SK-N-SH (cell line): ENCODE data around the gene ELFN2. TPM values are rescaled to one million over a fixed set of nuclear protein-coding genes. Genes with fewer than 3 reads are reported as not detected.
A peak's percentile ranks its signal among the peaks of the same experiment; 100 is the strongest.

Experiments
- CTCF ChIA-PET: fragments of 300-600, 350-600 bp; formaldehyde crosslinking; extraction: SDS; loops from one replicate; lab custom pipeline; 2021; lab: Yijun Ruan, JAX
- POLR2A ChIA-PET: fragments of 350-600 bp; sonication (Branson Sonifier 250); formaldehyde crosslinking; extraction: SDS; loops from one replicate; lab custom pipeline; 2020; ENCODE audit warnings: antibody characterized with exemption, inconsistent platforms; lab: Yijun Ruan, JAX
- DNase-seq: peaks from one replicate; pipeline ENCODE4 v3.0.0; 2012
- H2AFZ ChIP-seq: fragments of 200-600 bp; sonication (generic); 2 replicates; pipeline ENCODE4 v1.8.1; 2016; ENCODE audit warnings: antibody characterized with exemption, mild to moderate bottlenecking, low read depth
- H3F3A ChIP-seq: fragments of 200-600 bp; sonication (generic); replicated peaks from 2 replicates; pipeline ENCODE3; 2016; ENCODE audit warnings: antibody characterized with exemption, mild to moderate bottlenecking; ENCODE audit not compliant: insufficient read depth
- H3K27ac ChIP-seq, 2 experiments: fragments of 200-500 bp in 1 of 2; fragments of 200-600 bp in 1 of 2; sonication (Bioruptor generic) in 1 of 2; sonication (generic), shearing (Covaris generic) in 1 of 2; 2 replicates each; pipeline versions ENCODE4 v1.5.1 to v1.6.1; 2014 to 2016; ENCODE audit warnings: low read depth in 2 of 2, inconsistent platforms in 1 of 2, low read length in 1 of 2, mild to moderate bottlenecking in 1 of 2, mixed read lengths in 1 of 2
- H3K27me3 ChIP-seq: fragments of 200-600 bp; sonication (generic), shearing (Covaris generic); 2 replicates; pipeline ENCODE4 v1.6.1; 2016; ENCODE audit warnings: mixed run types; ENCODE audit not compliant: insufficient read depth
- H3K36me3 ChIP-seq, 2 experiments: fragments of 200-500 bp in 1 of 2; fragments of 200-600 bp in 1 of 2; sonication (Bioruptor generic) in 1 of 2; sonication (generic) in 1 of 2; replicated peaks in 1 of 2; 2 replicates each; pipeline versions ENCODE3 to v1.5.1; 2014 to 2016; ENCODE audit warnings: low read length in 1 of 2, mild to moderate bottlenecking in 1 of 2; ENCODE audit not compliant: insufficient read depth in 2 of 2, control insufficient read depth in 1 of 2
- H3K4me1 ChIP-seq, 2 experiments: fragments of 200-500 bp in 1 of 2; fragments of 200-600 bp in 1 of 2; sonication (Bioruptor generic) in 1 of 2; sonication (generic), shearing (Covaris generic) in 1 of 2; 2 replicates each; pipeline versions ENCODE4 v1.5.1 to v1.6.1; 2014 to 2016; ENCODE audit warnings: low read depth in 1 of 2, low read length in 1 of 2, mixed run types in 1 of 2; ENCODE audit not compliant: insufficient read depth in 2 of 2, control insufficient read depth in 1 of 2
- H3K4me2 ChIP-seq: fragments of 200-600 bp; sonication (generic), shearing (Covaris generic); 2 replicates; pipeline ENCODE4 v1.6.1; 2017; ENCODE audit warnings: mixed run types
- H3K4me3 ChIP-seq, 2 experiments: fragments of 200-500 bp in 1 of 2; fragments of 200-600 bp in 1 of 2; sonication (Bioruptor generic) in 1 of 2; sonication (generic), shearing (Covaris generic) in 1 of 2; 2 replicates each; pipeline versions ENCODE4 v1.5.1 to v1.8.1; 2014 to 2016; ENCODE audit warnings: low read depth in 2 of 2, inconsistent platforms in 1 of 2, low read length in 1 of 2, mild to moderate bottlenecking in 1 of 2, mixed read lengths in 1 of 2, moderate library complexity in 1 of 2
- H3K79me2 ChIP-seq: fragments of 200-600 bp; sonication (generic); 2 replicates; pipeline ENCODE4 v1.8.1; 2017; ENCODE audit warnings: mild to moderate bottlenecking; ENCODE audit not compliant: insufficient read depth
- H3K9ac ChIP-seq: fragments of 200-600 bp; sonication (generic); 2 replicates; pipeline ENCODE4 v1.6.1; 2017; ENCODE audit warnings: mixed run types
- H3K9me2 ChIP-seq: fragments of 200-600 bp; sonication (generic); 2 replicates; pipeline ENCODE4 v1.6.1; 2017; ENCODE audit warnings: mixed run types
- H3K9me3 ChIP-seq: fragments of 200-600 bp; sonication (generic); 2 replicates; pipeline ENCODE4 v1.6.1; 2017; ENCODE audit warnings: mixed run types, mild to moderate bottlenecking, moderate library complexity
- H4K20me1 ChIP-seq: fragments of 200-600 bp; sonication (generic); 2 replicates; pipeline ENCODE4 v1.6.1; 2017; ENCODE audit warnings: mild to moderate bottlenecking, mixed run types; ENCODE audit not compliant: insufficient read depth
- EP300 ChIP-seq, 2 experiments: IDR thresholded peaks; 2 replicates each; pipeline versions ENCODE4 v1.4.0 to v1.6.1; 2012; ENCODE audit warnings: borderline replicate concordance in 1 of 2, low read depth in 1 of 2, low read length in 1 of 2
- FOSL2 ChIP-seq: IDR thresholded peaks from 2 replicates; pipeline ENCODE4 v1.4.0; 2012; ENCODE audit warnings: low read depth, mild to moderate bottlenecking, moderate library complexity, borderline replicate concordance
- GABPA ChIP-seq: IDR thresholded peaks from 2 replicates; pipeline ENCODE4 v1.4.0; 2012; ENCODE audit warnings: low read depth, mild to moderate bottlenecking
- GATA2 ChIP-seq: sonication (generic); formaldehyde crosslinking; IDR thresholded peaks from 2 replicates; pipeline ENCODE4 v1.5.0; 2020; ENCODE audit warnings: mild to moderate bottlenecking, missing genetic modification reagents
- JUND ChIP-seq: IDR thresholded peaks from 2 replicates; pipeline ENCODE4 v1.4.0; 2012
- RAD21 ChIP-seq: IDR thresholded peaks from 2 replicates; pipeline ENCODE4 v1.6.1; 2012; ENCODE audit warnings: mild to moderate bottlenecking, low read length
- RFX5 ChIP-seq: IDR thresholded peaks from 2 replicates; pipeline ENCODE4 v1.6.1; 2012; ENCODE audit warnings: mild to moderate bottlenecking, improper control_type of control experiment, low read length
- RXRA ChIP-seq: IDR thresholded peaks from 2 replicates; pipeline ENCODE4 v1.4.0; 2012; ENCODE audit warnings: low read depth, mild to moderate bottlenecking, borderline replicate concordance
- TCF12 ChIP-seq: IDR thresholded peaks from 2 replicates; pipeline ENCODE4 v1.4.0; 2012
- TEAD4 ChIP-seq: IDR thresholded peaks from 2 replicates; pipeline ENCODE4 v1.4.0; 2012; ENCODE audit warnings: mild to moderate bottlenecking, borderline replicate concordance; ENCODE audit not compliant: insufficient read depth
- YY1 ChIP-seq: IDR thresholded peaks from 2 replicates; pipeline ENCODE4 v1.4.0; 2012; ENCODE audit warnings: low read depth, mild to moderate bottlenecking
- WGBS: methylation state at CpG from one replicate; pipeline ENCODE4 v1.1.6; 2017; ENCODE audit warnings: low lambda C conversion rate; 5-methylcytosine and 5-hydroxymethylcytosine counted together
- polyA plus RNA-seq, 3 experiments: library from polyadenylated mRNA; depleted of rRNA; stranded (reverse); fragments of >200 nt; gene quantifications; 2 replicates each; pipeline ENCODE4 v1.2.3, GENCODE V29; 2012
- TF ChIP-seq, protein P1 (sequence below): IDR thresholded peaks from 2 replicates; pipeline ENCODE4 v1.6.1; 2012; ENCODE audit warnings: mild to moderate bottlenecking, low read depth, low read length, moderate library complexity
- TF ChIP-seq, protein P2 (sequence below): IDR thresholded peaks from 2 replicates; pipeline ENCODE4 v1.4.0; 2012; ENCODE audit warnings: low read depth
- TF ChIP-seq, protein P3 (sequence below): IDR thresholded peaks from 2 replicates; pipeline ENCODE4 v1.4.0; 2012; ENCODE audit warnings: low read depth, borderline replicate concordance
- TF ChIP-seq, protein P4 (sequence below): IDR thresholded peaks from 2 replicates; pipeline ENCODE4 v1.4.0; 2012; ENCODE audit warnings: low read depth, borderline replicate concordance
- TF ChIP-seq, protein P5 (sequence below): fragments of 150-350 bp; IDR thresholded peaks from 2 replicates; pipeline ENCODE4 v1.6.1; 2017; ENCODE audit warnings: antibody characterized with exemption, low read length, low read depth, borderline replicate concordance

The ELFN2 gene
- polyA plus RNA-seq, 1 of the 3 experiments (the other 2 are of a cell fraction): 2.8 TPM

DNA sequence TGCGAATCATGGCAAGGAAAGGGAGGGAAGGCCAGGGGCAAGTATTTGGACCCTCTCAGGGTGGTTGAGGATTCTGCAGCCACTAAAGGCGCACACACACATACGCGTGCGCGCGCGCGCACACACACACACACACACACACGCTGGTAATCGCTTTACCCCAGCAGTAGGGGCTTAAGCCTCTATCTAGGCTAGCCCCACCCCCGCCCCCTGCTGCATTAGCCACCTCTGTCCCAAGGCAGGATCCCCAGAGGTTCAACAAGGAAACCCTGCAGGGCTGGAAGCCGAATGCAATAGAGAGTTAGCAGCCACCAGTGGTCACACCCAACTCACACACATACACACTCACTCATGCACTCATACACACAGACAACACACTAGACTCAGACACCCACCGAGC lies 28.6 kb upstream of the ELFN2 start (continued):
- TF ChIP-seq GATA2 (CRISPR knock-in tag): no peak

DNA sequence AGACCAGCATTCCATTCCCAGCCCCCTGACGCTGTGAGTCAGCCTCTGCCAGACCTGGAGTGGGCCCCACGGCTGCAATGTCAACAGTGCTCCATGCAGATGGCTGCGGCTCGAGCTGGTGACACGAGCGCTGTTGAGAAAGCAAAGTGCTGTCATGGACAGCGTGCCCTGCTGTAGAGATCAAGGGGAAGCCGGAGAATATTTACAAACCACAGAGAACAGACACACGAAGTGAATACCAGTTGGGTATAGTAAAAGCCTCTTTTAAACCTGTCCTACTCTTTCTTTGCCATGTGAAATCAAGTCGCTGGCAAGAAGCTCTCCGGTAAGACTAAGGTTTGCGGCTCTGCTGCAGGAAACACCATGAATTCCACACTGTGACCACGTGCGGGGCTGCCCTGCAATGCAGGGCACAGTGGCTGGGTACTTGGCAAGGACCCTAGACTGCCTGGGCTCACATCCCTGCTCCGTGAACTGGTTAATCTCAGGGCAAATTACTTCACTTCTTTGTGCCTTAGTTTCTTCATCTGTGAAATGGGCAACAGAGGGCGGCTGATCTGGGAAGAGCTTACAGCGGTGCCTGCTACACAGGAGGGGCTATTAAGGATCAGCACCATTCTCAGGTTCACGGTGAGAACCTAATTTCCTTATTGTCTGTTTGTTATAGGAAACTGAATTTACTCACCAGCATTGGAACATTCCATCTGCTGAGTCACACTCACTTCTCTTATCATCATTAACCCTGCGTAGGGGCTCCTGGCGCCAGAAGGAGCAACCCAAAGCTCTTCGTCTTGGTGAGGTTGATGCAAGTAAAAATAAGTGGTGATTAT lies 27.8 kb upstream of the ELFN2 start:
- ChIA-PET CTCF (interaction anchor here (1.0 to 9.3 kb wide), 8 partner anchors 10 to 195 kb away, joined by 4 to 203 read pairs (median 12); partner anchors contain the start of gene ELFN2), POLR2A (no interaction called here)
- Histone ChIP-seq H3K4me1 (peaks cover 0 to 16% of the 10 kb centered on the region in 2 experiments; a peak in 1 of 4 replicates), H3K9me2 (no peaks in the 10 kb centered on the region), H3K27ac (peak overlapping the region; percentile 18 to 75; a peak in 3 of 4 replicates), H4K20me1 (no peaks in the 10 kb centered on the region), H2AFZ (no peak overlapping the region), H3K36me3 (no peaks in the 10 kb centered on the region), H3K4me2 (peak overlapping the region; percentile 55), H3F3A (peaks cover 11% of the 10 kb centered on the region), H3K4me3 (0 out of 4 replicates have a peak overlapping the region, but pooled peaks of 1 of the 2 experiments have one; percentile 10), H3K9me3 (no peaks in the 10 kb centered on the region), H3K9ac (peak overlapping the region; percentile 15; the same call in 1 of the 2 replicates), H3K79me2 (no peaks in the 10 kb centered on the region), H3K27me3 (no peaks in the 10 kb centered on the region)
- TF ChIP-seq FOSL2: peak; percentile 72; the same call in 1 of the 2 replicates
- TF ChIP-seq JUND: peak; percentile 63; the same call in 1 of the 2 replicates
- peak; percentile 63; the same call in 1 of the 2 replicates for TF ChIP-seq TCF12
- TF ChIP-seq, protein P1, sequence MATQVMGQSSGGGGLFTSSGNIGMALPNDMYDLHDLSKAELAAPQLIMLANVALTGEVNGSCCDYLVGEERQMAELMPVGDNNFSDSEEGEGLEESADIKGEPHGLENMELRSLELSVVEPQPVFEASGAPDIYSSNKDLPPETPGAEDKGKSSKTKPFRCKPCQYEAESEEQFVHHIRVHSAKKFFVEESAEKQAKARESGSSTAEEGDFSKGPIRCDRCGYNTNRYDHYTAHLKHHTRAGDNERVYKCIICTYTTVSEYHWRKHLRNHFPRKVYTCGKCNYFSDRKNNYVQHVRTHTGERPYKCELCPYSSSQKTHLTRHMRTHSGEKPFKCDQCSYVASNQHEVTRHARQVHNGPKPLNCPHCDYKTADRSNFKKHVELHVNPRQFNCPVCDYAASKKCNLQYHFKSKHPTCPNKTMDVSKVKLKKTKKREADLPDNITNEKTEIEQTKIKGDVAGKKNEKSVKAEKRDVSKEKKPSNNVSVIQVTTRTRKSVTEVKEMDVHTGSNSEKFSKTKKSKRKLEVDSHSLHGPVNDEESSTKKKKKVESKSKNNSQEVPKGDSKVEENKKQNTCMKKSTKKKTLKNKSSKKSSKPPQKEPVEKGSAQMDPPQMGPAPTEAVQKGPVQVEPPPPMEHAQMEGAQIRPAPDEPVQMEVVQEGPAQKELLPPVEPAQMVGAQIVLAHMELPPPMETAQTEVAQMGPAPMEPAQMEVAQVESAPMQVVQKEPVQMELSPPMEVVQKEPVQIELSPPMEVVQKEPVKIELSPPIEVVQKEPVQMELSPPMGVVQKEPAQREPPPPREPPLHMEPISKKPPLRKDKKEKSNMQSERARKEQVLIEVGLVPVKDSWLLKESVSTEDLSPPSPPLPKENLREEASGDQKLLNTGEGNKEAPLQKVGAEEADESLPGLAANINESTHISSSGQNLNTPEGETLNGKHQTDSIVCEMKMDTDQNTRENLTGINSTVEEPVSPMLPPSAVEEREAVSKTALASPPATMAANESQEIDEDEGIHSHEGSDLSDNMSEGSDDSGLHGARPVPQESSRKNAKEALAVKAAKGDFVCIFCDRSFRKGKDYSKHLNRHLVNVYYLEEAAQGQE: no peak
- TF ChIP-seq, protein P2, sequence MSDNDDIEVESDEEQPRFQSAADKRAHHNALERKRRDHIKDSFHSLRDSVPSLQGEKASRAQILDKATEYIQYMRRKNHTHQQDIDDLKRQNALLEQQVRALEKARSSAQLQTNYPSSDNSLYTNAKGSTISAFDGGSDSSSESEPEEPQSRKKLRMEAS: peak; percentile 80
- 0 out of 2 replicates have a peak, but pooled peaks have one; percentile 17 for TF ChIP-seq TEAD4
- TF ChIP-seq RAD21: no peak
- TF ChIP-seq YY1: no peak
- TF ChIP-seq RFX5: no peak
- TF ChIP-seq, protein P3, sequence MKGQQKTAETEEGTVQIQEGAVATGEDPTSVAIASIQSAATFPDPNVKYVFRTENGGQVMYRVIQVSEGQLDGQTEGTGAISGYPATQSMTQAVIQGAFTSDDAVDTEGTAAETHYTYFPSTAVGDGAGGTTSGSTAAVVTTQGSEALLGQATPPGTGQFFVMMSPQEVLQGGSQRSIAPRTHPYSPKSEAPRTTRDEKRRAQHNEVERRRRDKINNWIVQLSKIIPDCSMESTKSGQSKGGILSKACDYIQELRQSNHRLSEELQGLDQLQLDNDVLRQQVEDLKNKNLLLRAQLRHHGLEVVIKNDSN: peak; percentile 68; the same call in 1 of the 2 replicates
- TF ChIP-seq RXRA: peak; percentile 28; the same call in 1 of the 2 replicates
- TF ChIP-seq, protein P4, sequence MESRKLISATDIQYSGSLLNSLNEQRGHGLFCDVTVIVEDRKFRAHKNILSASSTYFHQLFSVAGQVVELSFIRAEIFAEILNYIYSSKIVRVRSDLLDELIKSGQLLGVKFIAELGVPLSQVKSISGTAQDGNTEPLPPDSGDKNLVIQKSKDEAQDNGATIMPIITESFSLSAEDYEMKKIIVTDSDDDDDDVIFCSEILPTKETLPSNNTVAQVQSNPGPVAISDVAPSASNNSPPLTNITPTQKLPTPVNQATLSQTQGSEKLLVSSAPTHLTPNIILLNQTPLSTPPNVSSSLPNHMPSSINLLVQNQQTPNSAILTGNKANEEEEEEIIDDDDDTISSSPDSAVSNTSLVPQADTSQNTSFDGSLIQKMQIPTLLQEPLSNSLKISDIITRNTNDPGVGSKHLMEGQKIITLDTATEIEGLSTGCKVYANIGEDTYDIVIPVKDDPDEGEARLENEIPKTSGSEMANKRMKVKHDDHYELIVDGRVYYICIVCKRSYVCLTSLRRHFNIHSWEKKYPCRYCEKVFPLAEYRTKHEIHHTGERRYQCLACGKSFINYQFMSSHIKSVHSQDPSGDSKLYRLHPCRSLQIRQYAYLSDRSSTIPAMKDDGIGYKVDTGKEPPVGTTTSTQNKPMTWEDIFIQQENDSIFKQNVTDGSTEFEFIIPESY: no peak
- TF ChIP-seq EP300 (IDR thresholded peaks at IDR 0.05; ENCODE audit: borderline replicate concordance in 1 of 2, low read depth in 1 of 2, low read length in 1 of 2): peak in 1 of 2 experiments; percentile 58; a peak in 1 of 4 replicates
- TF ChIP-seq GABPA: no peak
- TF ChIP-seq, protein P5, sequence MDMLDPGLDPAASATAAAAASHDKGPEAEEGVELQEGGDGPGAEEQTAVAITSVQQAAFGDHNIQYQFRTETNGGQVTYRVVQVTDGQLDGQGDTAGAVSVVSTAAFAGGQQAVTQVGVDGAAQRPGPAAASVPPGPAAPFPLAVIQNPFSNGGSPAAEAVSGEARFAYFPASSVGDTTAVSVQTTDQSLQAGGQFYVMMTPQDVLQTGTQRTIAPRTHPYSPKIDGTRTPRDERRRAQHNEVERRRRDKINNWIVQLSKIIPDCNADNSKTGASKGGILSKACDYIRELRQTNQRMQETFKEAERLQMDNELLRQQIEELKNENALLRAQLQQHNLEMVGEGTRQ: 0 out of 2 replicates have a peak, but pooled peaks have one; percentile 29
- no peak for DNase-seq
- 36% methylated on average over 20 of the region's 21 CpGs for WGBS
